PC-3 (cell line): ENCODE measurements around the gene SMG9. TPM values are rescaled to one million over a fixed set of nuclear protein-coding genes. Genes with fewer than 3 reads are reported as not detected.

Experiments
- ATAC-seq: fragments of 200-7000 bp; cut with Tn5 transposase; 2 replicates; pipeline ENCODE4 v1.9.1; 2020; ENCODE audit warnings: mild to moderate bottlenecking, moderate library complexity
- BruUV-seq: library from RNA; stranded (reverse); fragments of 400-500 nt; replicated peaks from 2 replicates; lab custom pipeline; 2021; lab: Mats Ljungman, UMichigan
- CTCF ChIA-PET: fragments of 300-600 bp; sonication (Branson Sonifier 250); formaldehyde crosslinking; loops from one replicate; lab custom pipeline; 2022; ENCODE audit warnings: antibody characterized with exemption; lab: Charles Lee
- POLR2A ChIA-PET: fragments of 300-600 bp; sonication (Branson Sonifier 250); formaldehyde crosslinking; loops from one replicate; lab custom pipeline; 2022; ENCODE audit warnings: antibody characterized with exemption; ENCODE audit not compliant: unreplicated experiment; lab: Charles Lee
- DNase-seq: peaks from one replicate; pipeline ENCODE4 v3.0.0-alpha.2; 2015
- H2AFZ ChIP-seq: fragments of 300-600 bp; sonication (generic); 2 replicates; pipeline ENCODE4 v1.6.0; 2016; ENCODE audit warnings: antibody characterized with exemption, low read length
- H3F3A ChIP-seq: fragments of 300-600 bp; sonication (generic); one replicate; pipeline ENCODE4 v1.6.0; 2017; ENCODE audit warnings: antibody characterized with exemption, low read length, control low read depth, mild to moderate bottlenecking; ENCODE audit not compliant: unreplicated experiment
- H3K27ac ChIP-seq: fragments of 300-600 bp; sonication (generic); 2 replicates; pipeline ENCODE4 v1.5.1; 2016; ENCODE audit warnings: mild to moderate bottlenecking, low read length
- H3K27me3 ChIP-seq: fragments of 300-600 bp; sonication (generic); 2 replicates; pipeline ENCODE4 v1.6.1; 2016; ENCODE audit warnings: low read length, mixed read lengths
- H3K36me3 ChIP-seq: fragments of 300-600 bp; sonication (generic); 2 replicates; pipeline ENCODE4 v1.6.1; 2016; ENCODE audit warnings: low read depth, mixed run types, low read length, mixed read lengths
- H3K4me1 ChIP-seq: fragments of 300-600 bp; sonication (generic); 2 replicates; pipeline ENCODE4 v1.5.1; 2016; ENCODE audit warnings: low read length; ENCODE audit not compliant: insufficient read depth
- H3K4me2 ChIP-seq: fragments of 300-600 bp; sonication (generic); 2 replicates; pipeline ENCODE4 v1.6.0; 2016; ENCODE audit warnings: low read length
- H3K4me3 ChIP-seq: fragments of 300-600 bp; sonication (generic); 2 replicates; pipeline ENCODE4 v1.5.1; 2016; ENCODE audit warnings: mild to moderate bottlenecking, low read length, mixed read lengths
- H3K79me2 ChIP-seq: fragments of 300-600 bp; sonication (generic); 2 replicates; pipeline ENCODE4 v1.6.1; 2017; ENCODE audit warnings: low read length, mixed read lengths
- H3K9ac ChIP-seq: fragments of 300-600 bp; sonication (generic); 2 replicates; pipeline ENCODE4 v1.6.0; 2016; ENCODE audit warnings: mild to moderate bottlenecking, low read length
- H3K9me2 ChIP-seq: fragments of 300-600 bp; sonication (generic); replicated peaks from 2 replicates; pipeline ENCODE4 v1.6.1; 2016; ENCODE audit warnings: mixed run types, low read length, mixed read lengths
- H3K9me3 ChIP-seq: fragments of 300-600 bp; sonication (generic); 2 replicates; pipeline ENCODE4 v1.6.1; 2016; ENCODE audit warnings: low read length, mixed read lengths
- H4K20me1 ChIP-seq: fragments of 300-600 bp; sonication (generic); 2 replicates; pipeline ENCODE4 v1.6.1; 2016; ENCODE audit warnings: low read length, mixed read lengths
- EZH2 ChIP-seq: fragments of 300-600 bp; sonication (generic); IDR thresholded peaks from one replicate; pipeline ENCODE4 v1.6.1; 2017; ENCODE audit warnings: antibody characterized with exemption, mild to moderate bottlenecking, low read length; ENCODE audit not compliant: unreplicated experiment
- EZH2phosphoT487 ChIP-seq: fragments of 300-600 bp; sonication (generic); IDR thresholded peaks from 2 replicates; pipeline ENCODE4 v1.6.1; 2018; ENCODE audit warnings: mild to moderate bottlenecking, antibody characterized with exemption, low read length, borderline replicate concordance
- intact Hi-C: fragments of 100-400 bp; cut with micrococcal nuclease; formaldehyde crosslinking; loops from 2 replicates; pipeline ENCODE4 v1.9.0; 2023
- total RNA-seq: library from RNA; depleted of rRNA; stranded (reverse); fragments of >200 nt; gene quantifications from 2 replicates; pipeline ENCODE4 v1.2.3, GENCODE V29; 2014
- TF ChIP-seq, protein P1 (sequence below): fragments of 300-600 bp; sonication (generic); conservative IDR thresholded peaks from 2 replicates; pipeline ENCODE4 v1.5.1; 2017; ENCODE audit warnings: antibody characterized with exemption, low read depth, mild to moderate bottlenecking, low read length

Gene SMG9
- total RNA-seq, 1 experiment from 2014 or later: 48.8 TPM

DNA sequence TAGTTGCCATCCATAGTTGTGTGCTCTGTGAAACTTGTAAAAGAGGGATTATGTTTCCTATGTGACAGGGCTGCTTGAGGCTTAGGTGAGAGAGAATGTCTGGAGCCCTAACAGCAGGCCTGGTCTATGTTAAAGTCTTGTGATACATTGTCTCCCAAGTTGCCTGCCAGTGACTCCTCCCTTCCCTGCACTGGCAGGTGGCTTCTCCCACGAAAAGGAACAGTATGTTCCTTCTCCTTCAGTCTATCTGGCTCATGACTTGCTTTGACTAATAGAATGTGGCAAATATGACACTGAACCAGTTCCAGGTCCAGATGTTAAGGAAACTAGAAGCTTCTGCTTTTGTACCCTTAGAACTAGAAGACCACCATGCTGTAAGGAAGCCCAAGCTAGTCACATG lies 31.9 kb upstream of the SMG9 start:
- POLR2A ChIA-PET: no interaction called here
- H3K9me3 ChIP-seq: no peaks in the 10 kb centered on the region
- H3K4me3 ChIP-seq: no peak overlapping the region
- no peak overlapping the region for H3K27ac ChIP-seq
- no peaks in the 10 kb centered on the region for H3K27me3 ChIP-seq
- intact Hi-C loops: no loop called here
- CTCF ChIA-PET: no interaction called here
- H4K20me1 ChIP-seq: no peaks in the 10 kb centered on the region
- no TSS peak for BruUV-seq
- no peaks in the 10 kb centered on the region for H3F3A ChIP-seq
- H3K36me3 ChIP-seq: no peaks in the 10 kb centered on the region
- no peak for ATAC-seq
- no peak for TF ChIP-seq EZH2phosphoT487
- TF ChIP-seq, protein P1, sequence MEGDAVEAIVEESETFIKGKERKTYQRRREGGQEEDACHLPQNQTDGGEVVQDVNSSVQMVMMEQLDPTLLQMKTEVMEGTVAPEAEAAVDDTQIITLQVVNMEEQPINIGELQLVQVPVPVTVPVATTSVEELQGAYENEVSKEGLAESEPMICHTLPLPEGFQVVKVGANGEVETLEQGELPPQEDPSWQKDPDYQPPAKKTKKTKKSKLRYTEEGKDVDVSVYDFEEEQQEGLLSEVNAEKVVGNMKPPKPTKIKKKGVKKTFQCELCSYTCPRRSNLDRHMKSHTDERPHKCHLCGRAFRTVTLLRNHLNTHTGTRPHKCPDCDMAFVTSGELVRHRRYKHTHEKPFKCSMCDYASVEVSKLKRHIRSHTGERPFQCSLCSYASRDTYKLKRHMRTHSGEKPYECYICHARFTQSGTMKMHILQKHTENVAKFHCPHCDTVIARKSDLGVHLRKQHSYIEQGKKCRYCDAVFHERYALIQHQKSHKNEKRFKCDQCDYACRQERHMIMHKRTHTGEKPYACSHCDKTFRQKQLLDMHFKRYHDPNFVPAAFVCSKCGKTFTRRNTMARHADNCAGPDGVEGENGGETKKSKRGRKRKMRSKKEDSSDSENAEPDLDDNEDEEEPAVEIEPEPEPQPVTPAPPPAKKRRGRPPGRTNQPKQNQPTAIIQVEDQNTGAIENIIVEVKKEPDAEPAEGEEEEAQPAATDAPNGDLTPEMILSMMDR: no peak
- TF ChIP-seq EZH2: no peak
- H3K4me2 ChIP-seq: no peak overlapping the region
- DNase-seq: no peak
- peaks cover 25% of the 10 kb centered on the region for H3K4me1 ChIP-seq
- H3K79me2 ChIP-seq: no peaks in the 10 kb centered on the region
- no peak overlapping the region for H2AFZ ChIP-seq
- H3K9ac ChIP-seq: no peak overlapping the region
- H3K9me2 ChIP-seq: no peaks in the 10 kb centered on the region

DNA sequence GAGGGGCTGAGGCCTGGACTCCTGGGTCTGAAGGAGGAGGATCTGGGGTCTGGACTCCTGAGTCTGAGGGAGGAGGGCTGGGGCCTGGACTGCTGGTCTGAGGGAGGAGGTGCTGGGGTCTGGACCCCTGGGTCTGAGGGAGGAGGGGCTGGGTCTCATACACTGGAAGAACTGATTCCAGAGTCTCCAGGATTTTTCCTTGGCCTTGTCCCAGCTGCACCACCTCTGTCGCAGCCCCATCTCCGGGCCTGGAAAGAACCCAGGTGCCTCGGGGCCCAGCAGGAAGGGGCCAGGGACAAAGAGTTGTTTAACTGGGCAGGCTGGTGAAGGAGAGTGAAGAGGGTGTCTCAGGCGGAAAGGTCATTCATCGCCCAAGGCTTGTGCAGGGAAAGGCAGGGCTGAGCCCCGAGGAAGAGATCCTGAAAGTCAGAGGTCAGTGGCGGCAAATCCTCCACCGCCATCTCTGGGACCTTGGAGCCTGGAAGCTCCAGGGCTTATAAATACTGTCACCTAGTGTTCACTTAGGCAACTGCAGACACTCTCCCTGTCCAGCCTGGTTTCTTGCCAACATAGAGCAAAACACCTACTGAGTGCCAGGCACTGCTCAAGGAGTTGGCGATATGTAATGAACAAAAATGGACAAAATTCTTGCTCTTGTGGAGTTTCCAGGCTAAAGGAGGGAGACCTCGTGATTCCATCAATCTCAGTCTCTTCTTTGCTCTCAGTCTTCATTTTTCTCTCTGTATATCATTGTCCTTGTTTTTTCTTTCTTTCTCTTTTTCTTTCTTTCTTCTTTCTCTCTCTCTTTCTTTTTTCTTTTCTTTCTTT lies 30.4 kb upstream of the SMG9 start:
- Histone ChIP-seq H3K4me2 (peak overlapping the region; percentile 74), H2AFZ (peak overlapping the region; percentile 82), H3K36me3 (no peaks in the 10 kb centered on the region), H3K27me3 (no peaks in the 10 kb centered on the region), H3K9ac (peak overlapping the region; percentile 83), H3K79me2 (peaks cover 7% of the 10 kb centered on the region), H3K27ac (peak overlapping the region; percentile 98), H3K9me3 (no peaks in the 10 kb centered on the region), H3K9me2 (no peaks in the 10 kb centered on the region), H3K4me3 (peak overlapping the region; percentile 38; the same call in 1 of the 2 replicates), H4K20me1 (no peaks in the 10 kb centered on the region), H3K4me1 (peaks cover 35% of the 10 kb centered on the region), H3F3A (no peaks in the 10 kb centered on the region)
- ChIA-PET POLR2A (interaction anchor here (0.6 kb wide), 1 partner anchor 30 kb away, joined by 3 read pairs; the partner anchor contains the start of gene SMG9), CTCF (interaction anchor here (0.8 kb wide), 1 partner anchor 25 kb away, joined by 3 read pairs; no protein-coding TSS in a partner anchor)
- TF ChIP-seq EZH2phosphoT487 (no peak), EZH2 (no peak)
- TF ChIP-seq, protein P1: peak; percentile 86
- ATAC-seq (peak; percentile 39), DNase-seq (peak; percentile 84)
- no TSS peak for BruUV-seq
- intact Hi-C loops: loop anchor here (1.0 to 2.0 kb wide), 2 partner anchors 20 to 40 kb away; no protein-coding TSS in a partner anchor
